ENCODE results near the gene SPI1. TPM values are rescaled to one million over a fixed set of nuclear protein-coding genes. Genes with fewer than 3 reads are reported as not detected.
A peak's percentile ranks its signal among the peaks of the same experiment; 100 is the strongest.

The SPI1 gene
- total RNA-seq, 1 experiment from 2014 or later = not detected

GRCh38 chr11:47376525-47377371 lies 1.6 kb downstream of the SPI1 start:
- no peak for DNase-seq
- Histone ChIP-seq H3K9me3 (no peaks in the 10 kb centered on the region), H3K27me3 (no peaks in the 10 kb centered on the region), H3K36me3 (no peaks in the 10 kb centered on the region), H3K4me3 (no peak overlapping the region)

GRCh38 chr11:47376107-47376524 lies 2.2 kb downstream of the SPI1 start:
- Histone ChIP-seq H3K36me3 (no peaks in the 10 kb centered on the region), H3K9me3 (no peaks in the 10 kb centered on the region), H3K4me3 (no peak overlapping the region), H3K27me3 (no peaks in the 10 kb centered on the region)
- no peak for DNase-seq

GRCh38 chr11:47375546-47376085 lies 2.7 kb downstream of the SPI1 start:
- Histone ChIP-seq H3K36me3 (no peaks in the 10 kb centered on the region), H3K4me3 (no peak overlapping the region), H3K27me3 (no peaks in the 10 kb centered on the region), H3K9me3 (no peaks in the 10 kb centered on the region)
- no peak for DNase-seq

- no peak overlapping the region for H3K4me3 ChIP-seq
- no peak for DNase-seq
- H3K9me3 ChIP-seq = no peaks in the 10 kb centered on the region
- no peaks in the 10 kb centered on the region for H3K36me3 ChIP-seq
- H3K27me3 ChIP-seq = no peaks in the 10 kb centered on the region
These were observed 3.3 kb downstream of the SPI1 start for GRCh38 chr11:47375020-47375419.

- H3K27me3 ChIP-seq = no peaks in the 10 kb centered on the region
- H3K4me3 ChIP-seq = no peak overlapping the region
- H3K36me3 ChIP-seq = no peaks in the 10 kb centered on the region
- DNase-seq = no peak
- H3K9me3 ChIP-seq = no peaks in the 10 kb centered on the region
These were observed 3.7 kb downstream of the SPI1 start for GRCh38 chr11:47374720-47375019.

- no peaks in the 10 kb centered on the region for H3K9me3 ChIP-seq
- H3K4me3 ChIP-seq = no peak overlapping the region
- DNase-seq = peak; percentile 69
- H3K36me3 ChIP-seq = no peaks in the 10 kb centered on the region
- no peaks in the 10 kb centered on the region for H3K27me3 ChIP-seq
These were observed 4.2 kb downstream of the SPI1 start for GRCh38 chr11:47373876-47374719.

- Histone ChIP-seq H3K9me3 (no peaks in the 10 kb centered on the region), H3K27me3 (peaks cover 4% of the 10 kb centered on the region; the same call in 1 of the 2 replicates), H3K36me3 (no peaks in the 10 kb centered on the region), H3K4me3 (no peak overlapping the region)
- DNase-seq = no peak
These were observed 5.9 kb downstream of the SPI1 start for GRCh38 chr11:47372422-47372821.

- H3K36me3 ChIP-seq = no peaks in the 10 kb centered on the region
- H3K9me3 ChIP-seq = no peaks in the 10 kb centered on the region
- no peak overlapping the region for H3K4me3 ChIP-seq
- peaks cover 4% of the 10 kb centered on the region; the same call in 1 of the 2 replicates for H3K27me3 ChIP-seq
- no peak for DNase-seq
These were observed 8.7 kb downstream of the SPI1 start for GRCh38 chr11:47369676-47370075.

GRCh38 chr11:47366020-47366490 lies 12.3 kb downstream of the SPI1 start:
- Histone ChIP-seq H3K27me3 (peaks cover 4% of the 10 kb centered on the region; the same call in 1 of the 2 replicates), H3K9me3 (no peaks in the 10 kb centered on the region), H3K4me3 (no peak overlapping the region), H3K36me3 (no peaks in the 10 kb centered on the region)
- no peak for DNase-seq

- H3K4me3 ChIP-seq = no peak overlapping the region
- H3K36me3 ChIP-seq = no peaks in the 10 kb centered on the region
- H3K27me3 ChIP-seq = no peaks in the 10 kb centered on the region
- DNase-seq = no peak
- no peaks in the 10 kb centered on the region for H3K9me3 ChIP-seq
These were observed 16.9 kb downstream of the SPI1 start for GRCh38 chr11:47361419-47361818.

- DNase-seq = no peak
- Histone ChIP-seq H3K4me3 (no peak overlapping the region), H3K27me3 (no peaks in the 10 kb centered on the region), H3K36me3 (no peaks in the 10 kb centered on the region), H3K9me3 (no peaks in the 10 kb centered on the region)
These were observed 18.0 kb downstream of the SPI1 start for GRCh38 chr11:47360341-47360740.

- Histone ChIP-seq H3K27me3 (no peaks in the 10 kb centered on the region), H3K36me3 (no peaks in the 10 kb centered on the region), H3K4me3 (no peak overlapping the region), H3K9me3 (no peaks in the 10 kb centered on the region)
- no peak for DNase-seq
These were observed 18.8 kb downstream of the SPI1 start for GRCh38 chr11:47359586-47359985.

- no peaks in the 10 kb centered on the region for H3K27me3 ChIP-seq
- H3K4me3 ChIP-seq = no peak overlapping the region
- no peak for DNase-seq
- H3K36me3 ChIP-seq = no peaks in the 10 kb centered on the region
- H3K9me3 ChIP-seq = no peaks in the 10 kb centered on the region
These were observed 19.2 kb downstream of the SPI1 start for GRCh38 chr11:47359162-47359561.

- Histone ChIP-seq H3K4me3 (no peak overlapping the region), H3K9me3 (no peaks in the 10 kb centered on the region), H3K36me3 (no peaks in the 10 kb centered on the region), H3K27me3 (no peaks in the 10 kb centered on the region)
- DNase-seq = no peak
These were observed 19.7 kb downstream of the SPI1 start for GRCh38 chr11:47358731-47359051.

- Histone ChIP-seq H3K9me3 (no peaks in the 10 kb centered on the region), H3K36me3 (no peaks in the 10 kb centered on the region), H3K4me3 (no peak overlapping the region), H3K27me3 (no peaks in the 10 kb centered on the region)
- DNase-seq = no peak
These were observed 20.2 kb downstream of the SPI1 start for GRCh38 chr11:47357985-47358730.

GRCh38 chr11:47356998-47357329 lies 21.4 kb downstream of the SPI1 start:
- Histone ChIP-seq H3K4me3 (no peak overlapping the region), H3K9me3 (no peaks in the 10 kb centered on the region), H3K36me3 (no peaks in the 10 kb centered on the region), H3K27me3 (no peaks in the 10 kb centered on the region)
- DNase-seq = no peak
